ENCODE measurements around the gene SIGLEC7. TPM values are rescaled to one million over a fixed set of nuclear protein-coding genes. Genes with fewer than 3 reads are reported as not detected.

The SIGLEC7 gene
- total and polyA plus RNA-seq, 4 donors = 0.60 to 2.0 (median 1.2) TPM

GRCh38 chr19:51114087-51114729 is 27.9 kb upstream of the SIGLEC7 start:
- no peaks in the 10 kb centered on the region for H3K4me1 ChIP-seq (ENCODE audit: control insufficient read depth, insufficient read depth, low read length)
- H3K9me3 ChIP-seq (ENCODE audit: control insufficient read depth, insufficient read depth, low read length) = no peaks in the 10 kb centered on the region
- H3K27ac ChIP-seq (ENCODE audit: low read depth, low read length) = no peak overlapping the region
- WGBS (ENCODE audit: insufficient coverage) = 90% methylated on average over 2 of the region's 6 CpGs
- H3K27me3 ChIP-seq (ENCODE audit: control insufficient read depth, insufficient read depth, low read length) = peaks cover 8% of the 10 kb centered on the region
- no peak overlapping the region for H3K4me3 ChIP-seq (ENCODE audit: low read depth, low read length)
- no peaks in the 10 kb centered on the region for H3K36me3 ChIP-seq (ENCODE audit: control insufficient read depth, insufficient read depth, low read length)
- DNase-seq (ENCODE audit: low read depth in 4 of 6, low spot score in 6 of 6) = no peak

DNA sequence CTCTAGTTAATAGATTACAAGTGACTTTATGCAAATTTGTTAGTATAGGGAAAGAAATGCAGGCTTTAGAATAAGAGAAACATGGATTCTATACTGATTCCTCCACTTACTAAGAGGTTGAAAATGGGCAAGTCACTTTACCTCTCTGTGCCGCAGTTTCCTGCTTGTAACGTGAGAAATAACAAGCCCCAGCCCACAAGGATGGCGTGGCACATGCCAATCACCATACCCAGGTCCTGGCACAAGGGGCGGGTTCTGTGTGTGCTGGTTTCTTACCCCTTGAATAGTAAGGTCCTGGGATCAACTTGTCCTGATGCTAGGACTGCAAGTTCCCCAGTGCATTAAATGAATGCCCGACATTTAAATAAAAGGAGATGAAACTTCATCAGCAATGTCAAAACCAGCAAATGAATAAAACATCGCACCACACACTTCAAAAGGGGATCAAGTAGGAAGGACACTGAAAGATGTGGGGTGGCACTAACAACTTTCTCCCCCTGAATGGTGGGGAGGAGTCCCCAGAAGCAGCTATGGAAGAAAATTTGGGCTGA is 25.3 kb upstream of the SIGLEC7 start:
- 72% methylated on average over 4 of the region's 6 CpGs for WGBS (ENCODE audit: insufficient coverage)
- Histone ChIP-seq H3K9me3 (ENCODE audit: control insufficient read depth, insufficient read depth, low read length) (no peaks in the 10 kb centered on the region), H3K27ac (ENCODE audit: low read depth, low read length) (no peak overlapping the region), H3K4me3 (ENCODE audit: low read depth, low read length) (no peak overlapping the region), H3K36me3 (ENCODE audit: control insufficient read depth, insufficient read depth, low read length) (no peaks in the 10 kb centered on the region), H3K27me3 (ENCODE audit: control insufficient read depth, insufficient read depth, low read length) (peaks cover 8% of the 10 kb centered on the region), H3K4me1 (ENCODE audit: control insufficient read depth, insufficient read depth, low read length) (no peaks in the 10 kb centered on the region)
- no peak for DNase-seq (ENCODE audit: low read depth in 4 of 6, low spot score in 6 of 6)

GRCh38 chr19:51119101-51119500 is 23.0 kb upstream of the SIGLEC7 start:
- Histone ChIP-seq H3K36me3 (ENCODE audit: control insufficient read depth, insufficient read depth, low read length) (no peaks in the 10 kb centered on the region), H3K4me1 (ENCODE audit: control insufficient read depth, insufficient read depth, low read length) (no peaks in the 10 kb centered on the region), H3K9me3 (ENCODE audit: control insufficient read depth, insufficient read depth, low read length) (no peaks in the 10 kb centered on the region), H3K4me3 (ENCODE audit: low read depth, low read length) (no peak overlapping the region), H3K27me3 (ENCODE audit: control insufficient read depth, insufficient read depth, low read length) (peaks cover 3% of the 10 kb centered on the region), H3K27ac (ENCODE audit: low read depth, low read length) (no peak overlapping the region)
- WGBS (ENCODE audit: insufficient coverage) = 84% methylated on average over 3 of the region's 4 CpGs
- DNase-seq (ENCODE audit: low read depth in 4 of 6, low spot score in 6 of 6) = no peak

- Histone ChIP-seq H3K9me3 (ENCODE audit: control insufficient read depth, insufficient read depth, low read length) (no peaks in the 10 kb centered on the region), H3K36me3 (ENCODE audit: control insufficient read depth, insufficient read depth, low read length) (no peaks in the 10 kb centered on the region), H3K27me3 (ENCODE audit: control insufficient read depth, insufficient read depth, low read length) (peaks cover 3% of the 10 kb centered on the region), H3K4me3 (ENCODE audit: low read depth, low read length) (no peak overlapping the region), H3K4me1 (ENCODE audit: control insufficient read depth, insufficient read depth, low read length) (no peaks in the 10 kb centered on the region), H3K27ac (ENCODE audit: low read depth, low read length) (no peak overlapping the region)
- no peak for DNase-seq (ENCODE audit: low read depth in 4 of 6, low spot score in 6 of 6)
- WGBS (ENCODE audit: insufficient coverage) = 77% methylated on average over 5 of the region's 6 CpGs
Measured at GRCh38 chr19:51119611-51120010, 22.5 kb upstream of the SIGLEC7 start.

DNA sequence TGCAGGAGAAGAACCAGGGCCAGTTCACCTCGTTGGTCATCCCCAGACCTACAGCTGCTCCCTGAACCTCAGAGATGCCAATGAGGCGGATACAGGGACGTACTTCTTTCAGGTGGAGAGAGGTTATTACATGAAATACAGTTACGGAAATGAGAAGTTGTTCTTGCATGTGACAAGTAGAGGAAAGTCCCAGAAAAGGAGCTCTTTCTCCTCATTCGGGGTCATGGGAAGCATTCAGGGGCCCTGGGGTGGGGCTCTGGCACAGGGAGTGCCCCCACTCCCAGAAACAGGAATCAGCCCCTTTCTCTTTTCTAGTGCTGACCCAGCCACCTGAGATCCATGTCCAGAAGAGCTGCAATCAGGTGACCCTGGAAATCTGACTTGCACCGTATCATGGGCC is 21.9 kb upstream of the SIGLEC7 start:
- no peak for DNase-seq (ENCODE audit: low read depth in 4 of 6, low spot score in 6 of 6)
- no peaks in the 10 kb centered on the region for H3K9me3 ChIP-seq (ENCODE audit: control insufficient read depth, insufficient read depth, low read length)
- no peaks in the 10 kb centered on the region for H3K4me1 ChIP-seq (ENCODE audit: control insufficient read depth, insufficient read depth, low read length)
- H3K27me3 ChIP-seq (ENCODE audit: control insufficient read depth, insufficient read depth, low read length) = peaks cover 3% of the 10 kb centered on the region
- H3K36me3 ChIP-seq (ENCODE audit: control insufficient read depth, insufficient read depth, low read length) = no peaks in the 10 kb centered on the region
- 75% methylated on average over 5 of the region's 6 CpGs for WGBS (ENCODE audit: insufficient coverage)
- H3K4me3 ChIP-seq (ENCODE audit: low read depth, low read length) = no peak overlapping the region
- H3K27ac ChIP-seq (ENCODE audit: low read depth, low read length) = no peak overlapping the region

GRCh38 chr19:51121257-51121656 is 20.8 kb upstream of the SIGLEC7 start:
- Histone ChIP-seq H3K27ac (ENCODE audit: low read depth, low read length) (no peak overlapping the region), H3K4me3 (ENCODE audit: low read depth, low read length) (no peak overlapping the region), H3K27me3 (ENCODE audit: control insufficient read depth, insufficient read depth, low read length) (no peaks in the 10 kb centered on the region), H3K36me3 (ENCODE audit: control insufficient read depth, insufficient read depth, low read length) (no peaks in the 10 kb centered on the region), H3K9me3 (ENCODE audit: control insufficient read depth, insufficient read depth, low read length) (no peaks in the 10 kb centered on the region), H3K4me1 (ENCODE audit: control insufficient read depth, insufficient read depth, low read length) (no peaks in the 10 kb centered on the region)
- WGBS (ENCODE audit: insufficient coverage) = 95% methylated on average over 7 of the region's 8 CpGs
- DNase-seq (ENCODE audit: low read depth in 4 of 6, low spot score in 6 of 6) = no peak

DNA sequence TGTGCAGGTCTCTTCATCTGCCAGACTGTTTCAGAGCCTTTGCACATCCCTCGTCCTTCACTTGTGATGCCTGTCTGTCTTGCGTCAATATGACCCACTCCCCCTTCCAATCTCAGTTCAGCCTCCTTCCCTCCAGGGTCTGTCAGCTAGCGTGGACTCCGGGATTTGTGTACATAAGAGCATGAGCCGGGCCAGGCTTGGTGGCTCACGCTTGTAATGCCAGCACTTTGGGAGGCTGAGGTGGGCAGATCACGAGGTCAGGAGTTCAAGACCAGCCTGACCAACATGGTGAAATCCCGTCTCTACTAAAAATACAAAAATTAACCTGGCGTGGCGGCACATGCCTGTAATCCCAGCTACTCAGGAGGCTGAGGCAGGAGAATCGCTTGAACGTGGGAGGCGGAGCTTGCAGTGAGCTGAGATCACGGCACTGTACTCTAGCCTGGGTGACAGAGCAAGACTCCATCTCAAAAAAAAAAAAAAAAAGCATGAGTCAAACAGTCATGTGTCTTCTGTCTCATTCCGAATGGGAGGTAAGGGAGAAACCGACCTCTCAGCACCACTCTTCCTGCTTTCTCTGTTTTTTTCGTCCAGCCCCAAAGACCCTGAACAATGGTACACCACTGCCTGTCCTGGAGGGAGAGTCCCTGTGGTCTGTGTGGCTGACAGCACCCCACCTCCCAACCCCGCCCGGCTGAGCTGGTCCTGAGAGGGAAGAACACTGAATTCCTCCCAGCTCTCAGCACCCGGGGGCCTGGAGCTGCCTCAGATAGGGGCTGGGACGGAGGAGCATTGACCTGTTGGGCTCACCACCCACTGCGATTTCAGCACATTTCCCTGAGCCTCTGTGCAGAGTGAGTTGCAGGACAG is 19.8 kb upstream of the SIGLEC7 start:
- Histone ChIP-seq H3K9me3 (ENCODE audit: control insufficient read depth, insufficient read depth, low read length) (no peaks in the 10 kb centered on the region), H3K4me1 (ENCODE audit: control insufficient read depth, insufficient read depth, low read length) (no peaks in the 10 kb centered on the region), H3K27ac (ENCODE audit: low read depth, low read length) (no peak overlapping the region), H3K27me3 (ENCODE audit: control insufficient read depth, insufficient read depth, low read length) (no peaks in the 10 kb centered on the region), H3K36me3 (ENCODE audit: control insufficient read depth, insufficient read depth, low read length) (no peaks in the 10 kb centered on the region), H3K4me3 (ENCODE audit: low read depth, low read length) (no peak overlapping the region)
- WGBS (ENCODE audit: insufficient coverage) = 84% methylated on average over 13 of the region's 22 CpGs
- no peak for DNase-seq (ENCODE audit: low read depth in 4 of 6, low spot score in 6 of 6)

DNA sequence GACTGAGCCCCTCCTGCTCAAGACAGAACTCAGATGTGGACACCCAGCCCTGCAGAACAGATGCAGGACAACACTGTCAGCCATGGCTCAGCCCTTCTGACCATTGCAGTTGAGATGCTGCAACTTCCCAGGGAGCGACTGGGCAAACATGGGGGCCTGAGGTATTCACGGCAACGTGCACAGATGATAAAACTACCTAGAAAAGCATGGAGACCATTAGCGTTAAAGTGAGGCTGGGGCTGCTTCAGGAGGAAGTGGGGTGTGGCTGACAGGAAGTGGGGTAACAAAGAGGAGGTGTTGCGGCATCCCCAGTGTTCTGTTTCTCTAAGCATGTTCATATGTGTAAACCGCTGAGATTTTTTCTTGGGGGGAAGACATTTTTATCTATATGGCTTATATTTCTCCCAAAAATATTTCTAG is 18.7 kb upstream of the SIGLEC7 start:
- Histone ChIP-seq H3K27me3 (ENCODE audit: control insufficient read depth, insufficient read depth, low read length) (no peaks in the 10 kb centered on the region), H3K27ac (ENCODE audit: low read depth, low read length) (no peak overlapping the region), H3K9me3 (ENCODE audit: control insufficient read depth, insufficient read depth, low read length) (no peaks in the 10 kb centered on the region), H3K36me3 (ENCODE audit: control insufficient read depth, insufficient read depth, low read length) (no peaks in the 10 kb centered on the region), H3K4me1 (ENCODE audit: control insufficient read depth, insufficient read depth, low read length) (no peaks in the 10 kb centered on the region), H3K4me3 (ENCODE audit: low read depth, low read length) (no peak overlapping the region)
- WGBS (ENCODE audit: insufficient coverage) = 66% methylated on average over 4 of the region's 6 CpGs
- no peak for DNase-seq (ENCODE audit: low read depth in 4 of 6, low spot score in 6 of 6)

DNA sequence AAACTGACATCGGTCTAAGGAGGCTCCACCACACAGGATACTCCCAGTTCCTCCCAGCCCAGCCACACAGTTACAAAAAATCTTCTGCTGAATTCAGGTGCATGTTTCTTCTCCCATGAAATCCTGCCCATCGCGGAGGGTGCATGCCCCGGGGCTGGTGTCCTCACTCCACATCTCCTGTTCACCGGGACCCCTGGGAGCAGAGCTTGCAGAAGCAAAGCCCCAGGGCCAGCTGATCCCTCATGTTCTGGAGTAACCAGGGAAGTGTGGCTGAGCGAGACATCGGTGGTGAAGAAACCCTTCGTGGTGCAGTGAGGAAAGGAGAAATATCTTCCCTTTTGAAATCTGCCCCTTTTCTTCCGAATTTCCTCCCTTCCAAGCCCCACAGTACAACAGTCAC is 18.3 kb upstream of the SIGLEC7 start:
- H3K27me3 ChIP-seq (ENCODE audit: control insufficient read depth, insufficient read depth, low read length) = no peaks in the 10 kb centered on the region
- no peaks in the 10 kb centered on the region for H3K4me1 ChIP-seq (ENCODE audit: control insufficient read depth, insufficient read depth, low read length)
- 86% methylated on average over 3 of the region's 9 CpGs for WGBS (ENCODE audit: insufficient coverage)
- no peaks in the 10 kb centered on the region for H3K9me3 ChIP-seq (ENCODE audit: control insufficient read depth, insufficient read depth, low read length)
- no peak overlapping the region for H3K27ac ChIP-seq (ENCODE audit: low read depth, low read length)
- H3K4me3 ChIP-seq (ENCODE audit: low read depth, low read length) = no peak overlapping the region
- no peak for DNase-seq (ENCODE audit: low read depth in 4 of 6, low spot score in 6 of 6)
- H3K36me3 ChIP-seq (ENCODE audit: control insufficient read depth, insufficient read depth, low read length) = no peaks in the 10 kb centered on the region

All from spinal cord (tissue), 10 donors.